ENCODE results near the gene RIPPLY1. TPM values are rescaled to one million over a fixed set of nuclear protein-coding genes. Genes with fewer than 3 reads are reported as not detected.

The RIPPLY1 gene
- total RNA-seq, 6 experiments from 2014 or later: not detected

- no peaks in the 10 kb centered on the region for H3K27me3 Mint-ChIP-seq (ENCODE audit: insufficient read depth)
- no peak for DNase-seq
- H3K4me3 Mint-ChIP-seq: no peak overlapping the region
- no peaks in the 10 kb centered on the region for H3K9me3 Mint-ChIP-seq
- no peaks in the 10 kb centered on the region for H3K36me3 Mint-ChIP-seq (ENCODE audit: low read depth)
- H3K27ac Mint-ChIP-seq: no peak overlapping the region
- TF ChIP-seq CTCF (IDR thresholded peaks at IDR 0.05): no peak
- peaks cover 12% of the 10 kb centered on the region for H3K4me1 Mint-ChIP-seq (ENCODE audit: low read depth)
These were observed 46.2 kb upstream of the RIPPLY1 start for GRCh38 chrX:106949366-106949765.

GRCh38 chrX:106948641-106949040 is 45.5 kb upstream of the RIPPLY1 start:
- H3K27me3 Mint-ChIP-seq (ENCODE audit: insufficient read depth): no peaks in the 10 kb centered on the region

GRCh38 chrX:106946464-106946863 is 43.3 kb upstream of the RIPPLY1 start:
- no peak for TF ChIP-seq CTCF (IDR thresholded peaks at IDR 0.05)
- Mint-ChIP-seq H3K9me3 (no peaks in the 10 kb centered on the region), H3K36me3 (ENCODE audit: low read depth) (peaks cover 12% of the 10 kb centered on the region), H3K27me3 (ENCODE audit: insufficient read depth) (no peaks in the 10 kb centered on the region), H3K27ac (no peak overlapping the region), H3K4me1 (ENCODE audit: low read depth) (peaks cover 12% of the 10 kb centered on the region; the same call in 1 of the 2 replicates), H3K4me3 (no peak overlapping the region)
- no peak for DNase-seq

More at GRCh38 chrX:106948641-106949040, 45.5 kb upstream of the RIPPLY1 start:
- Mint-ChIP-seq H3K4me1 (ENCODE audit: low read depth) (peaks cover 12% of the 10 kb centered on the region; the same call in 1 of the 2 replicates), H3K36me3 (ENCODE audit: low read depth) (no peaks in the 10 kb centered on the region), H3K9me3 (no peaks in the 10 kb centered on the region), H3K27ac (no peak overlapping the region), H3K4me3 (no peak overlapping the region)
- no peak for DNase-seq
- TF ChIP-seq CTCF (IDR thresholded peaks at IDR 0.05): no peak

GRCh38 chrX:106940068-106940467 is 36.9 kb upstream of the RIPPLY1 start:
- no peak for DNase-seq
- Mint-ChIP-seq H3K27ac (no peak overlapping the region), H3K4me1 (ENCODE audit: low read depth) (peaks cover 4% of the 10 kb centered on the region; the same call in 1 of the 2 replicates), H3K36me3 (ENCODE audit: low read depth) (peaks cover 19% of the 10 kb centered on the region), H3K27me3 (ENCODE audit: insufficient read depth) (no peaks in the 10 kb centered on the region), H3K9me3 (no peaks in the 10 kb centered on the region), H3K4me3 (no peak overlapping the region)
- TF ChIP-seq CTCF (IDR thresholded peaks at IDR 0.05): no peak

GRCh38 chrX:106939566-106939965 is 36.4 kb upstream of the RIPPLY1 start:
- TF ChIP-seq CTCF (IDR thresholded peaks at IDR 0.05): no peak
- no peaks in the 10 kb centered on the region for H3K27me3 Mint-ChIP-seq (ENCODE audit: insufficient read depth)
- DNase-seq: no peak
- H3K36me3 Mint-ChIP-seq (ENCODE audit: low read depth): peaks cover 19% of the 10 kb centered on the region
- no peaks in the 10 kb centered on the region for H3K9me3 Mint-ChIP-seq
- H3K4me1 Mint-ChIP-seq (ENCODE audit: low read depth): peaks cover 4% of the 10 kb centered on the region; the same call in 1 of the 2 replicates
- H3K27ac Mint-ChIP-seq: no peak overlapping the region
- no peak overlapping the region for H3K4me3 Mint-ChIP-seq

GRCh38 chrX:106936246-106936645 is 33.1 kb upstream of the RIPPLY1 start:
- Mint-ChIP-seq H3K36me3 (ENCODE audit: low read depth) (peaks cover 6% of the 10 kb centered on the region; the same call in 1 of the 2 replicates), H3K4me1 (ENCODE audit: low read depth) (peaks cover 29% of the 10 kb centered on the region), H3K4me3 (no peak overlapping the region), H3K9me3 (no peaks in the 10 kb centered on the region), H3K27ac (no peak overlapping the region), H3K27me3 (ENCODE audit: insufficient read depth) (no peaks in the 10 kb centered on the region)
- no peak for TF ChIP-seq CTCF (IDR thresholded peaks at IDR 0.05)
- no peak for DNase-seq

All from HFFc6 (cell line).